ENCODE results near the gene SLC25A47.

SLC25A47 gene

GRCh38 chr14:100348784-100349685, 25.9 kb downstream of the SLC25A47 start:
- DNase-seq (ENCODE audit: low spot score), result no peak

- DNase-seq (ENCODE audit: low spot score), result no peak
Measured at GRCh38 chr14:100350276-100350926, 27.3 kb downstream of the SLC25A47 start.

- DNase-seq (ENCODE audit: low spot score), result no peak
Measured at GRCh38 chr14:100350986-100351385, 27.8 kb downstream of the SLC25A47 start.

GRCh38 chr14:100358396-100358795, 35.3 kb downstream of the SLC25A47 start:
- no peak for DNase-seq (ENCODE audit: low spot score)

GRCh38 chr14:100359111-100359510, 36.0 kb downstream of the SLC25A47 start:
- no peak for DNase-seq (ENCODE audit: low spot score)

- no peak for DNase-seq (ENCODE audit: low spot score)
Measured at GRCh38 chr14:100359881-100360280, 36.7 kb downstream of the SLC25A47 start.

GRCh38 chr14:100361626-100362025, 38.5 kb downstream of the SLC25A47 start:
- no peak for DNase-seq (ENCODE audit: low spot score)

- DNase-seq (ENCODE audit: low spot score), result no peak
Measured at GRCh38 chr14:100362311-100362927, 39.3 kb downstream of the SLC25A47 start.

GRCh38 chr14:100363053-100363452, 39.9 kb downstream of the SLC25A47 start:
- DNase-seq (ENCODE audit: low spot score), result no peak

- no peak for DNase-seq (ENCODE audit: low spot score)
Measured at GRCh38 chr14:100364403-100364802, 41.3 kb downstream of the SLC25A47 start.

GRCh38 chr14:100365741-100366140, 42.6 kb downstream of the SLC25A47 start:
- DNase-seq (ENCODE audit: low spot score), result no peak

GRCh38 chr14:100369019-100369418, 45.9 kb downstream of the SLC25A47 start:
- DNase-seq (ENCODE audit: low spot score), result no peak

- peak; percentile 31 for DNase-seq (ENCODE audit: low spot score)
Measured at GRCh38 chr14:100370003-100370402, 46.9 kb downstream of the SLC25A47 start.

GRCh38 chr14:100371773-100372172, 48.6 kb downstream of the SLC25A47 start:
- no peak for DNase-seq (ENCODE audit: low spot score)

- DNase-seq (ENCODE audit: low spot score), result no peak
Measured at GRCh38 chr14:100372357-100373048, 49.4 kb downstream of the SLC25A47 start.

- DNase-seq (ENCODE audit: low spot score), result peak; percentile 39
Measured at GRCh38 chr14:100374270-100374669, 51.1 kb downstream of the SLC25A47 start.

- DNase-seq (ENCODE audit: low spot score), result no peak
Measured at GRCh38 chr14:100374876-100375265, 51.7 kb downstream of the SLC25A47 start.

- peak; percentile 92 for DNase-seq (ENCODE audit: low spot score)
Measured at GRCh38 chr14:100375266-100375962, 52.3 kb downstream of the SLC25A47 start.

- peak; percentile 96 for DNase-seq (ENCODE audit: low spot score)
Measured at GRCh38 chr14:100375963-100376735, 53.0 kb downstream of the SLC25A47 start, which contains the start of gene WDR25. Gene WDR25 (plus strand): TSS chr14:100376485.

GRCh38 chr14:100376751-100377171, 53.6 kb downstream of the SLC25A47 start:
- no peak for DNase-seq (ENCODE audit: low spot score)
